ENCODE measurements around the gene RNU7-1. TPM values are rescaled to one million over a fixed set of nuclear protein-coding genes. Genes with fewer than 3 reads are reported as not detected.

Gene RNU7-1
- total RNA-seq, 1 experiment from 2014 or later, result not detected

GRCh38 chr12:6964605-6965025 is 21.0 kb downstream of the RNU7-1 start:
- no peak for DNase-seq (ENCODE audit: low spot score)

DNA sequence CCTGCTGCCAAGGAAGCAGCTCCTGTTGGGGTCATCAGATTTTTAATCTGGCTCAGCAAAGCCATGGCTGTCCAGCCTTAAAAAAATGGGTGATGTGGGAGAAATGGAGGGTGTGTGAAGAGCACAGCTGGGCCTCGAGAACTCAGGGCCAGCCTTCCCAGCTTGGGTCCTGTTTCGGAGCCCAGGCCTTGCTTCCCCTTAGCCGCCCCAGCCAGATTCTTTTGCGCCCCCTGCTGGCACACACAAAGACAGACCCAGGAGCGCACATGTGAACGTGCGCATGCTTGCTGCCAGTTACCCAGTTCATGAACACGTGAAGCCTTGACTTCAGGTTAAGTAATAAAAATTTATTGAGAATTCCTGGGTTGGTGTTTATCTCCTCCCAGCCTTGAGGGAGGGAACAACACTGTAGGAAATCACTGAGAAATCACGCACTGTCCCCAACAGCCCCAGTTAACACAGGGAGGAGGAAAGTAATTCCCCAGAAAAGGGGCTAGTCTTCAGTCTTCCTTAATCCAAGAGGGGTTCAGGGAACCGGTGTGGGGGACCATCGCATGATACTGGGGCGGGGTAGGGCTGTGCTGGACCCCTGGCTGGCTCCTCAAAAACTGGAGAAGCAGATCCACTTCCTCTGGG is 21.5 kb downstream of the RNU7-1 start:
- peak; percentile 90 for DNase-seq (ENCODE audit: low spot score)

GRCh38 chr12:6965714-6966113 is 22.1 kb downstream of the RNU7-1 start:
- DNase-seq (ENCODE audit: low spot score), result no peak

DNA sequence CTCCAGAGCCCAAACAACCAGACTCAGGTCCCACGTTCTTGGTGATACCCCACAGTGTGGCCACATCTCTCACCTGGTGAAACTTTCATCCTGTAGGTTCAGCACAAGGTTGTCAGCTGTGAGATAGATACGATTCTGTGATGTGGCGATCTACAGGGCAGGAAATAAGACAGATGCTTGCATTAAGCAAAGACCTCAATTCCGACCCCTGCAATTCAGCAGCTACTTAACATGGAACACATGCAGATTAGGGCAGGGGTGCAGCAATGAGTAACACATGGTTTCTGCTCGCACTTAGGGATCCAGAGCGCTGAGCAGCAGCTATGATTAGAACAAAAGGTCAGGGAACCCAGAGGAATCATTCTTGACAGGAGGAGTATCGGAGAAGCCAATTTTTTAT is 22.7 kb downstream of the RNU7-1 start:
- DNase-seq (ENCODE audit: low spot score), result no peak

- no peak for DNase-seq (ENCODE audit: low spot score)
Measured at GRCh38 chr12:6967651-6968100, 24.1 kb downstream of the RNU7-1 start.

- no peak for DNase-seq (ENCODE audit: low spot score)
Measured at GRCh38 chr12:6968426-6968825, 24.8 kb downstream of the RNU7-1 start.

DNA sequence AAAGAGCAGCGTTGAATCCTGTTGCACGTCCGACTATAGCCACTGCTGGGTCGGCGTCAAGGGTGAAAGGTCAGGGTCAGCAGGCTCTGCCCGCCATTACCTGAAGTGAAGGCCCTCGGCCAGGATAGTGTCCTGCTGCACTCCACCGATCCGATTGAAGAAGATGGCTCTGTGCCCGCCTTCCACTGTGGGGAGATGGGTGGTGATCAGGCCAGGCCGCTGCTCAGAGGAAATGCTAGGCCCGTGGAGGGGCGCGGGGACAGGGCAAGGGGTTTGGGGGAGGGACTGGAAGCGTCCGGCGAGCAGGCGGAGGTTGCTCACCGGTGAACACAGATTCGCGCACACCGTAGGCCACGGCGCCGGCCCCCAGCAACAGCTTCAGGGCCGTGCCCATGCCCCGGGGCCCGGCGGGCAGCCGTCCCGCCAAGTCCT is 26.5 kb downstream of the RNU7-1 start:
- DNase-seq (ENCODE audit: low spot score), result no peak

- DNase-seq (ENCODE audit: low spot score), result no peak
Measured at GRCh38 chr12:6974180-6974579, 30.6 kb downstream of the RNU7-1 start.

DNA sequence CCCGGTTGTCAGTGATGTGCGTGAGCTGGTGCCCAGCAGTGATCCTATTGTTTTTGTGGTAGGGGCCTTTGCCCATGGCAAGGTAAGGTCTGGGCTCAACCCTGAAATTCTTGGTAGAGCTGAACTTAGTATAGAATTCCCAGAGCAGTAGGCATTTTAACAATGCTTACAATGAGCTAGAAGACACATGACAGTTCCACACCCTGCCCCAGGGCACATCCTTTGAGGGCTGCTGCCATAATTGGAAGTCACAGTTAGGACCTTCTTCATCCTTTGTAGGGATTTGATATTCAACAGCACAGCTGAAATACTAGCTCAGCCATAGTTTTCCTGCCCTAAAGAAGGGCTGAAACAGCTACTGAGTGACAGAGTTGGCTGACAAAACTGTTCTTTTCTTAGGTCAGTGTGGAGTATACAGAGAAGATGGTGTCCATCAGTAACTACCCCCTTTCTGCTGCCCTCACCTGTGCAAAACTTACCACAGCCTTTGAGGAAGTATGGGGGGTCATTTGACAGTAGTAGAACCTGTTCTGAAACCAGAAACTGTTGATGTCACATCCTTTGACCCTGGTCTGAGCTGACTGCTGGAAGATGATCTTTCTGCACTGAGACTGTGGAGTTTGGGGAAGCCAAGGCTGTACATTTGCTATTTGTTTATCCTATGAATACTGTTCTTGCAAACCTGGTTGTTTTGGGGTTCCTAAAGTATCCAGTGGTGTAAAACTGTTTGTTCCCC is 31.8 kb downstream of the RNU7-1 start:
- no peak for DNase-seq (ENCODE audit: low spot score)

DNA sequence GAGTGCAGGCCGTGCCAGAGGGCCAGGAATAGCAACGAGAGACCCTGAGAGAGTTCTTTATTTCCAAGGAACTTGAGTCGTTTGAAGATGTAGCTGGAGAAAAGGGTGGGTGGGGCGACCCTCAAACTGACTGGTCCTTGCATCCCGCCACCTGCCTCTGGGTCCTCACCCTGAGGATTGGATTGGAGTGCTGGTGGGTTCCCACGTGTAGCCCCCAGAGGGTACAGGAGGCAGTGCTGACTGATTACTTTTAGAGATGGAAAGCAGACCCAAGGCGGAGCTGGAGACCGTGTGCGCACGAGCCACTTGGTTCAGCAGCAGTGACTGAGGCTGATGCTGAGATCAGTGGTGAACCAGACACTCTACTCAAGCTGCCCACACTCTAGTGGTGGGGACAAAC is 34.0 kb downstream of the RNU7-1 start:
- no peak for DNase-seq (ENCODE audit: low spot score)

- no peak for DNase-seq (ENCODE audit: low spot score)
Measured at GRCh38 chr12:6978188-6978587, 34.6 kb downstream of the RNU7-1 start.

DNA sequence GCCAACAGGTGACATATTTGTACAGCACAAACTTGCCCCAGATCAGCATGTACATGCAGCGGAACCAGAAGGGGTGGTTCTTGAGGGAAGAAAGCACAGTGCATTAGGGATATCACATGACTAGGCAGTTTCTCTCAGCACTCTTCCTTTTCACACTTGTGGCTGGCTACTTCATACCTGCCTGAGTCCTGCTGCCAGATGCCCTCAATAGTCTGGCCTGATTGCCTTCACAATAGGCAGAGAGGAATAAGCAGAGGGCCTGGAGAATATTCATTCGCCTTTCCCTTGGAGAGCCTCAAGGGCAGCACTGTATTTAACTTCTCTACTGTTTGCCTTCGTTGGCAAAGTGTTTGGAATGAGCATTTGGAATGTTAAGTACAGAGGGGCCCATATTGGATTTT is 35.0 kb downstream of the RNU7-1 start:
- DNase-seq (ENCODE audit: low spot score), result no peak

DNA sequence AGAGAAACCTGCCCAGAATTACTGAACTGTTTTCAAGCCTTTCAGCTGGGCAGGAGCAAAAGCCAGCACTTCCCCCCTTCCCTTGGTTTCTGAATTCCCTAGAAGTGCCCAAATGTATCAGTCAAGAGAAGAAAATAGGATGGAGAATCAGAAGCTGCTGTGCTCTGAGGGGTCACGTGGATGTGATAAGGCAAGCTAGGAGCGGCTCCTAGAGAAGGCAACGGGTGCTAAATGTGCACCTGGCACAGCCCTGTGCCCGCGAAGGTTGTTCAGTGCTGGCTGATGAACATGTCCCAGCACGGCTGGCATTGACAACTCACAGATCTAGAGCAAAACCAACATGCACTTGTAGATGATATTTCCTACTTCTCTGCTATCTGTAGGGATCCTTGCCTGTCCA is 35.4 kb downstream of the RNU7-1 start:
- DNase-seq (ENCODE audit: low spot score), result no peak

DNA sequence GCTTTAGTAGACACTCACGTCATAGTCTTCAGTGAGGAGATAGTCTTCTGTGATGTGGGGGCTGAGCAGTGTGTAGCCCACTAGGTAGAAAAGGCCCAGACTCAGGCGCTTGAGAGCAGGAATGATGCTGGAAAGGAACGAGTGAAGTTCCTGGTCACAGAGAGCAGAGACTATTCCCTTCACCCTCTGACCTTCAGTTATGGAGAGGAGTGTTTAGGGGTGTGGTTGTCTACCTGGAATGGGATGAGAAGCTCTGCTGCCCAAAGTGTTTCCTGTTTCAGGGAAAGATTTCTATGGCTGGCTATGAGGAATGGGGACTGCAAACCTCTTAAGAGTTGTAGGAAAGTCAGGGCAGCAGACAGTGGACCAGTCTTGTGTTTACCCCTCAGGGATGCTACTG is 35.8 kb downstream of the RNU7-1 start:
- DNase-seq (ENCODE audit: low spot score), result no peak

GRCh38 chr12:6980075-6980474 is 36.5 kb downstream of the RNU7-1 start:
- no peak for DNase-seq (ENCODE audit: low spot score)

DNA sequence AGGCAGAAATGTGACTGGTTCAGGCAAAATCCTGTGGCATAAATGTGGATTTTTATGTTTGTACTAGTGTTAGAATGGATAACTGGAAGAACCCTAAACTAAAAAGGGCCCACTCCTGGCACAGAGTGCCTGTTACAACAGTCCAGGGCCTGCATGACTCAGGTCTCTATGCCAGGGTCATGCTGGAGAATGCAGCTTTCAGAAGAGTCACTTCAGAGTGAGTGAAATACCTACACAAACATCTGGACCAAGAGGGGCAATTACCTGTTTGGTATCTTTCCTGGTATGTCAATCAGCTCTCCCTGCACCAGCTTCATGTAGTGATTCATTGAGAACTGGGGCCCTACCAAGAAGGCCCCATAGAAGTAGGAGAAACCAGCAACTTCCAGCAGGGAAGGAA is 37.1 kb downstream of the RNU7-1 start:
- DNase-seq (ENCODE audit: low spot score), result no peak

GRCh38 chr12:6981152-6982052 is 37.8 kb downstream of the RNU7-1 start:
- no peak for DNase-seq (ENCODE audit: low spot score)

- DNase-seq (ENCODE audit: low spot score), result no peak
Measured at GRCh38 chr12:6982532-6982931, 38.9 kb downstream of the RNU7-1 start.

DNA sequence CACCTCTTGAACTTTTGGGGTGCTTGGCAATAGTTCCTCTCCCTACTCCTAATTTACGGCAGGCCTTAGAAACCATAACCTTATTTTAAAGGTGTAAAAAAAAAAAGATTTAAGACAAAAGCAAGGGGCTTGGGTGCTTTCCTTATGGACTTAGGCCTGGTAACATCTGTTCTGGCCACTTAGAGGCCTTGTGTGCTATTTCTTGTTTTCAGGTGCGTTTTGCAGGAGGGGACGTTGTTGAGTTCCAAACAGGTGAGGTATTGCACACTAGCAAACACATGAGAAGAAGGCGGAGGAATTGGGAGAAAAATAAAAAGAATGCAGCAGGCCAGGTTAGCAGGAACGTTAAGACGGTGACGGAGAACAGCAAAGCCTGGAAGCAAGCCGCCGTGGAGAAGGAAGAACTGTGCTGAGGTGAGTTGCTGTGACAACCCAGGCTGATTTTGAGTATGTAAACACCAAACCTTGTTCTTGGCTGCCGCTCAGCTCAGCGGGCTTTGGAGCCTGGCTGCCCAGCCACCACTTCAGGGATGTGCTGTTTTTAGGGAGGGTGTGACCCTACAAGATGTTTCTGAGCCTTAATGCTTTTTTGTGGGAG is 44.4 kb downstream of the RNU7-1 start:
- no peak for DNase-seq (ENCODE audit: low spot score)
